ENCODE results near the gene DCAF8. TPM values are rescaled to one million over a fixed set of nuclear protein-coding genes. Genes with fewer than 3 reads are reported as not detected.

The DCAF8 gene
- total RNA-seq, 1 experiment from 2014 or later = 89.7 TPM

GRCh38 chr1:160227034-160227433 lies 35.3 kb downstream of the DCAF8 start:
- H3K9me3 ChIP-seq (ENCODE audit: low read length) = no peaks in the 10 kb centered on the region
- H3K4me3 ChIP-seq (ENCODE audit: low read length) = no peak overlapping the region
- H3K4me2 ChIP-seq (ENCODE audit: low read depth, low read length, poor library complexity, severe bottlenecking) = no peak overlapping the region
- H4K20me1 ChIP-seq (ENCODE audit: insufficient read depth, low read depth, low read length) = no peaks in the 10 kb centered on the region
- H3K9me2 ChIP-seq (replicated peaks; ENCODE audit: insufficient read depth, low read length) = no peaks in the 10 kb centered on the region
- no peaks in the 10 kb centered on the region; the same call in 1 of the 2 replicates for H3K79me2 ChIP-seq (ENCODE audit: low read length)
- H3K27me3 ChIP-seq (ENCODE audit: low read length) = no peaks in the 10 kb centered on the region
- peaks cover 45% of the 10 kb centered on the region; the same call in 1 of the 2 replicates for H3K36me3 ChIP-seq (ENCODE audit: insufficient read depth, low read length)
- no peak for DNase-seq
- no peak overlapping the region for H2AFZ ChIP-seq (ENCODE audit: low read length)
- no peak overlapping the region for H3K9ac ChIP-seq (ENCODE audit: low read length)
- no peak overlapping the region for H3K27ac ChIP-seq (ENCODE audit: low read length)
- H3K4me1 ChIP-seq (ENCODE audit: low read length) = no peaks in the 10 kb centered on the region

- Histone ChIP-seq H3K9ac (ENCODE audit: low read length) (no peak overlapping the region), H4K20me1 (ENCODE audit: insufficient read depth, low read depth, low read length) (no peaks in the 10 kb centered on the region), H3K27ac (ENCODE audit: low read length) (no peak overlapping the region), H3K4me2 (ENCODE audit: low read depth, low read length, poor library complexity, severe bottlenecking) (no peak overlapping the region), H3K4me1 (ENCODE audit: low read length) (no peaks in the 10 kb centered on the region), H3K27me3 (ENCODE audit: low read length) (no peaks in the 10 kb centered on the region), H2AFZ (ENCODE audit: low read length) (no peak overlapping the region), H3K4me3 (ENCODE audit: low read length) (no peak overlapping the region), H3K79me2 (ENCODE audit: low read length) (no peaks in the 10 kb centered on the region; the same call in 1 of the 2 replicates), H3K9me2 (replicated peaks; ENCODE audit: insufficient read depth, low read length) (no peaks in the 10 kb centered on the region), H3K9me3 (ENCODE audit: low read length) (no peaks in the 10 kb centered on the region), H3K36me3 (ENCODE audit: insufficient read depth, low read length) (peaks cover 46% of the 10 kb centered on the region; the same call in 1 of the 2 replicates)
- no peak for DNase-seq
Observed at GRCh38 chr1:160226623-160227022, 35.7 kb downstream of the DCAF8 start.

GRCh38 chr1:160225345-160225744 lies 37.0 kb downstream of the DCAF8 start:
- Histone ChIP-seq H3K4me1 (ENCODE audit: low read length) (no peaks in the 10 kb centered on the region), H3K27ac (ENCODE audit: low read length) (no peak overlapping the region), H3K79me2 (ENCODE audit: low read length) (no peaks in the 10 kb centered on the region; the same call in 1 of the 2 replicates), H3K9me3 (ENCODE audit: low read length) (no peaks in the 10 kb centered on the region), H3K36me3 (ENCODE audit: insufficient read depth, low read length) (peaks cover 42% of the 10 kb centered on the region; the same call in 1 of the 2 replicates), H3K4me2 (ENCODE audit: low read depth, low read length, poor library complexity, severe bottlenecking) (no peak overlapping the region), H3K9ac (ENCODE audit: low read length) (no peak overlapping the region), H3K27me3 (ENCODE audit: low read length) (no peaks in the 10 kb centered on the region), H3K9me2 (replicated peaks; ENCODE audit: insufficient read depth, low read length) (no peaks in the 10 kb centered on the region), H4K20me1 (ENCODE audit: insufficient read depth, low read depth, low read length) (no peaks in the 10 kb centered on the region), H3K4me3 (ENCODE audit: low read length) (no peak overlapping the region), H2AFZ (ENCODE audit: low read length) (no peak overlapping the region)
- no peak for DNase-seq

GRCh38 chr1:160224606-160225005 lies 37.7 kb downstream of the DCAF8 start:
- Histone ChIP-seq H3K9me3 (ENCODE audit: low read length) (no peaks in the 10 kb centered on the region), H3K36me3 (ENCODE audit: insufficient read depth, low read length) (peaks cover 38% of the 10 kb centered on the region; the same call in 1 of the 2 replicates), H3K4me3 (ENCODE audit: low read length) (no peak overlapping the region), H3K9ac (ENCODE audit: low read length) (no peak overlapping the region), H3K27me3 (ENCODE audit: low read length) (no peaks in the 10 kb centered on the region), H3K79me2 (ENCODE audit: low read length) (no peaks in the 10 kb centered on the region; the same call in 1 of the 2 replicates), H3K9me2 (replicated peaks; ENCODE audit: insufficient read depth, low read length) (no peaks in the 10 kb centered on the region), H3K4me1 (ENCODE audit: low read length) (no peaks in the 10 kb centered on the region), H4K20me1 (ENCODE audit: insufficient read depth, low read depth, low read length) (no peaks in the 10 kb centered on the region), H3K27ac (ENCODE audit: low read length) (no peak overlapping the region), H3K4me2 (ENCODE audit: low read depth, low read length, poor library complexity, severe bottlenecking) (no peak overlapping the region), H2AFZ (ENCODE audit: low read length) (no peak overlapping the region)
- no peak for DNase-seq

GRCh38 chr1:160222546-160222945 lies 39.8 kb downstream of the DCAF8 start:
- H3K27ac ChIP-seq (ENCODE audit: low read length) = no peak overlapping the region
- H3K27me3 ChIP-seq (ENCODE audit: low read length) = no peaks in the 10 kb centered on the region
- H4K20me1 ChIP-seq (ENCODE audit: insufficient read depth, low read depth, low read length) = no peaks in the 10 kb centered on the region
- H3K4me2 ChIP-seq (ENCODE audit: low read depth, low read length, poor library complexity, severe bottlenecking) = no peak overlapping the region
- H3K9me2 ChIP-seq (replicated peaks; ENCODE audit: insufficient read depth, low read length) = no peaks in the 10 kb centered on the region
- no peaks in the 10 kb centered on the region for H3K9me3 ChIP-seq (ENCODE audit: low read length)
- H3K9ac ChIP-seq (ENCODE audit: low read length) = no peak overlapping the region
- no peaks in the 10 kb centered on the region for H3K4me1 ChIP-seq (ENCODE audit: low read length)
- no peaks in the 10 kb centered on the region for H3K79me2 ChIP-seq (ENCODE audit: low read length)
- no peak overlapping the region for H2AFZ ChIP-seq (ENCODE audit: low read length)
- peaks cover 34% of the 10 kb centered on the region; the same call in 1 of the 2 replicates for H3K36me3 ChIP-seq (ENCODE audit: insufficient read depth, low read length)
- no peak for DNase-seq
- H3K4me3 ChIP-seq (ENCODE audit: low read length) = no peak overlapping the region

- H3K4me1 ChIP-seq (ENCODE audit: low read length) = no peaks in the 10 kb centered on the region
- H3K4me2 ChIP-seq (ENCODE audit: low read depth, low read length, poor library complexity, severe bottlenecking) = no peak overlapping the region
- no peaks in the 10 kb centered on the region for H3K9me2 ChIP-seq (replicated peaks; ENCODE audit: insufficient read depth, low read length)
- H2AFZ ChIP-seq (ENCODE audit: low read length) = no peak overlapping the region
- H3K79me2 ChIP-seq (ENCODE audit: low read length) = no peaks in the 10 kb centered on the region
- H4K20me1 ChIP-seq (ENCODE audit: insufficient read depth, low read depth, low read length) = no peaks in the 10 kb centered on the region
- H3K27ac ChIP-seq (ENCODE audit: low read length) = no peak overlapping the region
- no peak for DNase-seq
- no peak overlapping the region for H3K9ac ChIP-seq (ENCODE audit: low read length)
- H3K4me3 ChIP-seq (ENCODE audit: low read length) = no peak overlapping the region
- H3K9me3 ChIP-seq (ENCODE audit: low read length) = no peaks in the 10 kb centered on the region
- H3K36me3 ChIP-seq (ENCODE audit: insufficient read depth, low read length) = peaks cover 36% of the 10 kb centered on the region; the same call in 1 of the 2 replicates
- H3K27me3 ChIP-seq (ENCODE audit: low read length) = no peaks in the 10 kb centered on the region
Observed at GRCh38 chr1:160221089-160221488, 41.3 kb downstream of the DCAF8 start.

GRCh38 chr1:160220301-160220700 lies 42.0 kb downstream of the DCAF8 start:
- H4K20me1 ChIP-seq (ENCODE audit: insufficient read depth, low read depth, low read length) = no peaks in the 10 kb centered on the region
- H3K79me2 ChIP-seq (ENCODE audit: low read length) = no peaks in the 10 kb centered on the region
- no peaks in the 10 kb centered on the region for H3K9me2 ChIP-seq (replicated peaks; ENCODE audit: insufficient read depth, low read length)
- no peaks in the 10 kb centered on the region for H3K27me3 ChIP-seq (ENCODE audit: low read length)
- H3K4me2 ChIP-seq (ENCODE audit: low read depth, low read length, poor library complexity, severe bottlenecking) = no peak overlapping the region
- H3K9ac ChIP-seq (ENCODE audit: low read length) = no peak overlapping the region
- no peak overlapping the region for H3K27ac ChIP-seq (ENCODE audit: low read length)
- DNase-seq = no peak
- H3K36me3 ChIP-seq (ENCODE audit: insufficient read depth, low read length) = peaks cover 44% of the 10 kb centered on the region; the same call in 1 of the 2 replicates
- H3K4me3 ChIP-seq (ENCODE audit: low read length) = no peak overlapping the region
- H2AFZ ChIP-seq (ENCODE audit: low read length) = no peak overlapping the region
- no peaks in the 10 kb centered on the region for H3K9me3 ChIP-seq (ENCODE audit: low read length)
- H3K4me1 ChIP-seq (ENCODE audit: low read length) = no peaks in the 10 kb centered on the region

GRCh38 chr1:160219062-160219929 lies 43.1 kb downstream of the DCAF8 start:
- no peaks in the 10 kb centered on the region for H3K79me2 ChIP-seq (ENCODE audit: low read length)
- H4K20me1 ChIP-seq (ENCODE audit: insufficient read depth, low read depth, low read length) = no peaks in the 10 kb centered on the region
- no peak overlapping the region for H3K9ac ChIP-seq (ENCODE audit: low read length)
- DNase-seq = peak; percentile 58
- H3K36me3 ChIP-seq (ENCODE audit: insufficient read depth, low read length) = peaks cover 46% of the 10 kb centered on the region; the same call in 1 of the 2 replicates
- no peaks in the 10 kb centered on the region for H3K4me1 ChIP-seq (ENCODE audit: low read length)
- H3K27me3 ChIP-seq (ENCODE audit: low read length) = no peaks in the 10 kb centered on the region
- H3K9me2 ChIP-seq (replicated peaks; ENCODE audit: insufficient read depth, low read length) = no peaks in the 10 kb centered on the region
- H2AFZ ChIP-seq (ENCODE audit: low read length) = no peak overlapping the region
- no peaks in the 10 kb centered on the region for H3K9me3 ChIP-seq (ENCODE audit: low read length)
- H3K27ac ChIP-seq (ENCODE audit: low read length) = no peak overlapping the region
- no peak overlapping the region for H3K4me2 ChIP-seq (ENCODE audit: low read depth, low read length, poor library complexity, severe bottlenecking)
- no peak overlapping the region for H3K4me3 ChIP-seq (ENCODE audit: low read length)
